GM12874 (cell line): Measurements from ENCODE around the gene TBC1D8B.

Experiments used
- CTCF ChIP-seq: IDR thresholded peaks from 2 replicates; pipeline ENCODE4 v1.5.1; 2011; ENCODE audit warnings: low read depth, mild to moderate bottlenecking, control low read depth, low read length, moderate library complexity; ENCODE audit not compliant: insufficient read depth

TBC1D8B gene

GRCh38 chrX:106901781-106902219, 99.3 kb downstream of the TBC1D8B start:
- no peak for TF ChIP-seq CTCF

GRCh38 chrX:106902684-106903083, 100.2 kb downstream of the TBC1D8B start:
- no peak for TF ChIP-seq CTCF

GRCh38 chrX:106903291-106903824, 100.9 kb downstream of the TBC1D8B start, which contains the start of gene RIPPLY1:
Gene RIPPLY1, minus strand, starts transcription at chrX:106903341. Its CDS starts 54 bp downstream, at chrX:106903287.
- TF ChIP-seq CTCF = no peak

GRCh38 chrX:106903856-106904528, 101.5 kb downstream of the TBC1D8B start:
- TF ChIP-seq CTCF = no peak

GRCh38 chrX:106905064-106905708, 102.7 kb downstream of the TBC1D8B start:
- TF ChIP-seq CTCF = no peak

GRCh38 chrX:106906361-106906760, 103.9 kb downstream of the TBC1D8B start:
- no peak for TF ChIP-seq CTCF

GRCh38 chrX:106912864-106913263, 110.4 kb downstream of the TBC1D8B start:
- no peak for TF ChIP-seq CTCF
